Prostate gland (tissue), 2 donors: Measurements from ENCODE around the gene SYNC.
"Not testable (repeated sequence)": the region's sequence is repeated elsewhere in the genome, so short reads cannot be mapped to it uniquely, and the experiment has no call there.

ENCODE experiments used
- POLR2A ChIP-seq: fragments of 450-650 bp; IDR thresholded peaks from one replicate; pipeline ENCODE4 v1.6.1; 2016; ENCODE audit warnings: antibody characterized with exemption, mild to moderate bottlenecking
- POLR2AphosphoS5 ChIP-seq: sonication (generic); formaldehyde crosslinking; IDR thresholded peaks from one replicate; pipeline ENCODE4 v1.6.1; 2017; ENCODE audit warnings: antibody characterized with exemption
- TF ChIP-seq, protein P1 (sequence below), 4 experiments: fragments of 200-600 bp in 2 of 4; fragments of 450-650 bp in 2 of 4; sonication (generic) in 2 of 4; IDR thresholded peaks; 1 replicate in 3 of 4; 2 replicates in 1 of 4; pipeline ENCODE4 v1.5.1; 2016 to 2019; ENCODE audit warnings: antibody characterized with exemption in 4 of 4, mild to moderate bottlenecking in 2 of 4, moderate library complexity in 2 of 4

DNA sequence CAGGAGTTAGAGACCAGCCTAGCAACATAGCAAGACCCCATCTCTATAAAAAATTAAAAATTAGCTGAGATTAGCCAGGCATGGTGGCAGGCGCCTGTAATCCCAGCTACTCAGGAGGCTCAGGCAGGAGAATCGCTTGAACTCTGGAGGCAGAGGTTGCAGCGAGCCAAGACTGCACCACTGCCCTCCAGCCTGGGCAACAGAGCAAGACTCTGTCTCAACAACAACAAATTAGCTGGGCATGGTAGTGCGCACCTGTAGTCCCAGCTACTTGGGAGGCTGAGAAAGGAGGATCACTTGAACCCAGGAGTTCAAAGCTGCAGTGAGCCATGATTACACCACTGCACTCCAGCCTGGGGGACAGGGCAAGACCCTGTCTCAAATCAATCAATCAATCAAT lies 72.4 kb downstream of the SYNC start:
- TF ChIP-seq POLR2A, POLR2AphosphoS5: not testable (repeated sequence)
- TF ChIP-seq, protein P1, sequence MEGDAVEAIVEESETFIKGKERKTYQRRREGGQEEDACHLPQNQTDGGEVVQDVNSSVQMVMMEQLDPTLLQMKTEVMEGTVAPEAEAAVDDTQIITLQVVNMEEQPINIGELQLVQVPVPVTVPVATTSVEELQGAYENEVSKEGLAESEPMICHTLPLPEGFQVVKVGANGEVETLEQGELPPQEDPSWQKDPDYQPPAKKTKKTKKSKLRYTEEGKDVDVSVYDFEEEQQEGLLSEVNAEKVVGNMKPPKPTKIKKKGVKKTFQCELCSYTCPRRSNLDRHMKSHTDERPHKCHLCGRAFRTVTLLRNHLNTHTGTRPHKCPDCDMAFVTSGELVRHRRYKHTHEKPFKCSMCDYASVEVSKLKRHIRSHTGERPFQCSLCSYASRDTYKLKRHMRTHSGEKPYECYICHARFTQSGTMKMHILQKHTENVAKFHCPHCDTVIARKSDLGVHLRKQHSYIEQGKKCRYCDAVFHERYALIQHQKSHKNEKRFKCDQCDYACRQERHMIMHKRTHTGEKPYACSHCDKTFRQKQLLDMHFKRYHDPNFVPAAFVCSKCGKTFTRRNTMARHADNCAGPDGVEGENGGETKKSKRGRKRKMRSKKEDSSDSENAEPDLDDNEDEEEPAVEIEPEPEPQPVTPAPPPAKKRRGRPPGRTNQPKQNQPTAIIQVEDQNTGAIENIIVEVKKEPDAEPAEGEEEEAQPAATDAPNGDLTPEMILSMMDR (IDR thresholded peaks at IDR 0.05): not testable (repeated sequence)
